Measurements from ENCODE around the gene CTSD. TPM values are rescaled to one million over a fixed set of nuclear protein-coding genes. Genes with fewer than 3 reads are reported as not detected.

Gene CTSD
- total RNA-seq, 1 donor from 2014 or later, result 318 TPM

GRCh38 chr11:1714908-1715885 is 48.5 kb downstream of the CTSD start:
- Mint-ChIP-seq H3K4me3 (no peak overlapping the region), H3K4me1 (ENCODE audit: unreplicated experiment) (no peaks in the 10 kb centered on the region), H3K9me3 (no peaks in the 10 kb centered on the region), H3K27ac (no peak overlapping the region), H3K36me3 (no peaks in the 10 kb centered on the region), H3K27me3 (peaks cover 3% of the 10 kb centered on the region)
- no peak for TF ChIP-seq CTCF (conservative IDR thresholded peaks at IDR 0.05)
- DNase-seq (ENCODE audit: extremely low spot score, unreplicated experiment), result no peak

GRCh38 chr11:1708716-1709115 is 55.0 kb downstream of the CTSD start:
- Mint-ChIP-seq H3K4me1 (ENCODE audit: unreplicated experiment) (peaks cover 19% of the 10 kb centered on the region), H3K27ac (no peak overlapping the region), H3K4me3 (no peak overlapping the region), H3K27me3 (peaks cover under 1% of the 10 kb centered on the region), H3K9me3 (no peaks in the 10 kb centered on the region), H3K36me3 (no peaks in the 10 kb centered on the region)
- DNase-seq (ENCODE audit: extremely low spot score, unreplicated experiment), result no peak
- TF ChIP-seq CTCF (conservative IDR thresholded peaks at IDR 0.05), result no peak

GRCh38 chr11:1707751-1708150 is 56.0 kb downstream of the CTSD start:
- Mint-ChIP-seq H3K27me3 (no peaks in the 10 kb centered on the region), H3K36me3 (no peaks in the 10 kb centered on the region)
- no peak for DNase-seq (ENCODE audit: extremely low spot score, unreplicated experiment)

GRCh38 chr11:1706634-1707400 is 56.9 kb downstream of the CTSD start:
- no peak for DNase-seq (ENCODE audit: extremely low spot score, unreplicated experiment)
- H3K27ac Mint-ChIP-seq, result peak overlapping the region; percentile 95

More at GRCh38 chr11:1707751-1708150, 56.0 kb downstream of the CTSD start:
- TF ChIP-seq CTCF (conservative IDR thresholded peaks at IDR 0.05), result no peak
- Mint-ChIP-seq H3K4me3 (no peak overlapping the region), H3K9me3 (no peaks in the 10 kb centered on the region), H3K27ac (peak overlapping the region; percentile 20), H3K4me1 (ENCODE audit: unreplicated experiment) (peaks cover 19% of the 10 kb centered on the region)

More at GRCh38 chr11:1706634-1707400, 56.9 kb downstream of the CTSD start:
- Mint-ChIP-seq H3K9me3 (peaks cover 5% of the 10 kb centered on the region), H3K27me3 (no peaks in the 10 kb centered on the region), H3K4me3 (no peak overlapping the region), H3K36me3 (no peaks in the 10 kb centered on the region), H3K4me1 (ENCODE audit: unreplicated experiment) (peaks cover 19% of the 10 kb centered on the region)
- TF ChIP-seq CTCF (conservative IDR thresholded peaks at IDR 0.05), result no peak

Measured in type B pancreatic cell (in vitro differentiated cells).